Measurements from ENCODE around the gene PIK3R2. TPM values are rescaled to one million over a fixed set of nuclear protein-coding genes. Genes with fewer than 3 reads are reported as not detected.

PIK3R2 gene
- total RNA-seq, 1 donor from 2014 or later = 19.9 TPM

- no peak for DNase-seq (ENCODE audit: low read depth)
- H3K4me3 ChIP-seq (ENCODE audit: low read depth, low read length) = peak overlapping the region; percentile 93
- no peak for TF ChIP-seq CTCF (conservative IDR thresholded peaks at IDR 0.05; ENCODE audit: low read depth, low read length)
Observed at GRCh38 chr19:18110609-18111232, 42.2 kb upstream of the PIK3R2 start.

GRCh38 chr19:18112989-18113478 lies 39.9 kb upstream of the PIK3R2 start:
- no peak for DNase-seq (ENCODE audit: low read depth)
- TF ChIP-seq CTCF (conservative IDR thresholded peaks at IDR 0.05; ENCODE audit: low read depth, low read length) = peak; percentile 90
- H3K4me3 ChIP-seq (ENCODE audit: low read depth, low read length) = no peak overlapping the region

- no peak for DNase-seq (ENCODE audit: low read depth)
- no peak overlapping the region for H3K4me3 ChIP-seq (ENCODE audit: low read depth, low read length)
- TF ChIP-seq CTCF (conservative IDR thresholded peaks at IDR 0.05; ENCODE audit: low read depth, low read length) = no peak
Observed at GRCh38 chr19:18113827-18114226, 39.1 kb upstream of the PIK3R2 start.

GRCh38 chr19:18114483-18114882 lies 38.5 kb upstream of the PIK3R2 start:
- H3K4me3 ChIP-seq (ENCODE audit: low read depth, low read length) = no peak overlapping the region
- DNase-seq (ENCODE audit: low read depth) = no peak
- no peak for TF ChIP-seq CTCF (conservative IDR thresholded peaks at IDR 0.05; ENCODE audit: low read depth, low read length)

- DNase-seq (ENCODE audit: low read depth) = no peak
- no peak for TF ChIP-seq CTCF (conservative IDR thresholded peaks at IDR 0.05; ENCODE audit: low read depth, low read length)
- H3K4me3 ChIP-seq (ENCODE audit: low read depth, low read length) = peak overlapping the region; percentile 33
Observed at GRCh38 chr19:18117364-18117691, 35.6 kb upstream of the PIK3R2 start.

- no peak for DNase-seq (ENCODE audit: low read depth)
Observed at GRCh38 chr19:18117692-18118378, 35.1 kb upstream of the PIK3R2 start.

More at GRCh38 chr19:18117692-18118378, 35.1 kb upstream of the PIK3R2 start:
- H3K4me3 ChIP-seq (ENCODE audit: low read depth, low read length) = peak overlapping the region; percentile 68
- TF ChIP-seq CTCF (conservative IDR thresholded peaks at IDR 0.05; ENCODE audit: low read depth, low read length) = no peak

All from epithelial cell of proximal tubule (primary cell).